HepG2 (cell line): ENCODE results near the gene PARN. TPM values are rescaled to one million over a fixed set of nuclear protein-coding genes. Genes with fewer than 3 reads are reported as not detected.

Source experiments
- CREB1 ChIP-seq, 2 experiments: fragments of 450-650 bp in 1 of 2; IDR thresholded peaks; 2 replicates each; pipeline ENCODE4 v1.6.1; 2016 to 2017; ENCODE audit warnings: control low read depth in 1 of 2, mild to moderate bottlenecking in 1 of 2, missing compliant biosample characterization in 1 of 2, missing genetic modification characterization in 1 of 2
- DMAP1 ChIP-seq: IDR thresholded peaks from 2 replicates; pipeline ENCODE4 v1.6.1; 2016
- HNRNPL ChIP-seq: fragments of 200-400 bp; formaldehyde crosslinking; IDR thresholded peaks from 2 replicates; pipeline ENCODE4 v1.6.1; 2017; ENCODE audit warnings: mild to moderate bottlenecking, low read depth, low read length
- KDM4B ChIP-seq: sonication (generic); formaldehyde crosslinking; IDR thresholded peaks from 2 replicates; pipeline ENCODE4 v1.4.0; 2020; ENCODE audit warnings: missing genetic modification reagents
- KIAA2018 ChIP-seq: sonication (generic); formaldehyde crosslinking; IDR thresholded peaks from 2 replicates; pipeline ENCODE4 v1.5.0; 2020; ENCODE audit warnings: mild to moderate bottlenecking, missing genetic modification reagents, borderline replicate concordance
- PRDM10 ChIP-seq: sonication (generic); formaldehyde crosslinking; IDR thresholded peaks from 2 replicates; pipeline ENCODE4 v1.4.0; 2020; ENCODE audit warnings: low read depth, missing genetic modification reagents
- SRSF4 ChIP-seq: fragments of 200-400 bp; formaldehyde crosslinking; IDR thresholded peaks from one replicate; pipeline ENCODE4 v1.6.1; 2018; ENCODE audit warnings: mild to moderate bottlenecking, low read depth, low read length, moderate library complexity; ENCODE audit not compliant: poor library complexity, severe bottlenecking
- ZBTB49 ChIP-seq: sonication (generic); formaldehyde crosslinking; IDR thresholded peaks from 2 replicates; pipeline ENCODE4 v1.4.0; 2020; ENCODE audit warnings: missing genetic modification reagents, borderline replicate concordance
- ZNF451 ChIP-seq: sonication (generic); formaldehyde crosslinking; IDR thresholded peaks from 2 replicates; pipeline ENCODE4 v1.5.0; 2020; ENCODE audit warnings: mild to moderate bottlenecking, missing genetic modification reagents
- ZNF83 ChIP-seq: sonication (generic); formaldehyde crosslinking; IDR thresholded peaks from 2 replicates; pipeline ENCODE4 v1.4.0; 2020; ENCODE audit warnings: missing genetic modification reagents, mild to moderate bottlenecking, borderline replicate concordance
- polyA plus RNA-seq, 8 experiments: library from polyadenylated mRNA; depleted of rRNA in 3 of 8; stranded (reverse) in 7 of 8; unstranded in 1 of 8; fragments of >200 nt; fragmentation: Illumina TruSeq in 4 of 8; extraction: Trizol in 4 of 8; gene quantifications; 2 replicates each; pipeline versions ENCODE4 v1.2.1 to v1.2.3, GENCODE V29; 2011 to 2016; ENCODE audit warnings: low read depth in 4 of 8, missing spikeins in 1 of 8, mixed read lengths in 1 of 8; ENCODE audit not compliant: insufficient read depth in 1 of 8
- total RNA-seq, 5 experiments: library from RNA; depleted of rRNA; stranded (reverse); fragments of >200 nt; fragmentation: Illumina TruSeq; extraction: Trizol; gene quantifications; 2 replicates each; pipeline ENCODE4 v1.2.3, GENCODE V29; 2016; ENCODE audit warnings: low read depth in 1 of 5

The PARN gene
- total and polyA plus RNA-seq, 2 of the 13 experiments (the other 11 are each of a cell fraction or from before 2014, with no cell fraction given) = 13.3 to 47.6 TPM

DNA sequence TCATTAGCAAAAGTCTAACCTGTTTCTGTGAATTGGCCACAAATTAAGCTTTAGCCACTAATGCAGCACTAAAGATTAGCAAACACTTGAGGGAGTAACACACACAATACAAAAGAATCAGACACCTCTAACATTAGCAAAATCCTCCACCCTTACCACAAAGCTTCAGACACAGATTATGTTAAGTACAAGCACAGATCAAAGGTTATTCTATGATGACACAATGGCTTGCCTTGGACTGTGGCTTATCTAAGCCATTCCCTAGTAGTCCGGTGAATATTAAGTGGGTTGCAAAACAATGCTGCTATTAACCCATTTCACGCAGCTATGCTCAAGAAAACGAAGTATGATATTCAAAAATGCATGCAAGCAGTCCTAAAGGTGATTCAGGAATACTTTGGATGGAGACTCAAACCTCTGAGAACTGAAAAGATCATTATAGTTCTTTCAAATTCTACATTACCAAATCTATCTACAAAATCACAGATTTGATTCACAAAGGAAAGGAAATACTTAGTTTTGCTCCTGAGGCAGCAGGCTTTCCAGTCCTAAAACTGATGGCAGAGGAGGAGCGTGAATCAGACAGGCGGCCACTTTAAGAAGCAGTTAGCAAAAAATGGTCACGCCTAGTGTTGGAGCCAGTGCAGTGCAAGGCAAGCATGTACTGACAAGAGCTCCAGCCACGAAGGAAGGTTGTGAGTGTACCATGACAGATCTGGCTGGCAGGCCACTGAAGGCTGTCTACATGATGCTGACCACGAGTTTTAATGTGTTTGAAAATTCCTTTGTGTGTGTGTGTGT, 67.2 kb downstream of the PARN start (continued):
- TF ChIP-seq KIAA2018 (CRISPR knock-in tag) (no peak), CREB1 (IDR thresholded peaks at IDR 0.05) (peak; percentile 69), CREB1 (CRISPR knock-in tag; IDR thresholded peaks at IDR 0.05) (peak; percentile 88), ZBTB49 (CRISPR knock-in tag) (0 out of 2 replicates have a peak, but pooled peaks have one; percentile 31), KDM4B (CRISPR knock-in tag) (peak; percentile 78; the same call in 1 of the 2 replicates), ZNF83 (CRISPR knock-in tag) (no peak), SRSF4 (no peak), ZNF451 (CRISPR knock-in tag) (no peak), PRDM10 (CRISPR knock-in tag) (no peak), DMAP1 (CRISPR knock-in tag) (no peak; the same call in 1 of the 2 replicates), HNRNPL (no peak)
